A673 (cell line): ENCODE results near the gene CDK17. TPM values are rescaled to one million over a fixed set of nuclear protein-coding genes. Genes with fewer than 3 reads are reported as not detected.

Experiments used
- BruUV-seq: library from RNA; stranded (reverse); fragments of 400-500 nt; replicated peaks from 2 replicates; lab custom pipeline; 2021; lab: Mats Ljungman, UMichigan
- CTCF ChIA-PET: fragments of 300-600 bp; sonication (Branson Sonifier 250); formaldehyde crosslinking; loops from one replicate; lab custom pipeline; 2022; ENCODE audit warnings: antibody characterized with exemption; lab: Charles Lee
- POLR2A ChIA-PET: fragments of 300-600 bp; sonication (Branson Sonifier 250); formaldehyde crosslinking; loops from one replicate; lab custom pipeline; 2022; ENCODE audit warnings: antibody characterized with exemption; ENCODE audit not compliant: low non-redundant PET; lab: Charles Lee
- DNase-seq: peaks from one replicate; pipeline ENCODE4 v3.0.0-alpha.2; 2015; ENCODE audit warnings: low spot score
- H3K27ac ChIP-seq: fragments of 200-600 bp; sonication (generic); 2 replicates; pipeline ENCODE4 v1.5.1; 2016; ENCODE audit warnings: mixed run types, low read depth, mild to moderate bottlenecking, mixed read lengths, antibody characterized with exemption, low read length; ENCODE audit not compliant: poor library complexity, severe bottlenecking
- H3K27me3 ChIP-seq: fragments of 200-600 bp; sonication (generic); replicated peaks from 2 replicates; pipeline ENCODE4 v1.6.1; 2017; ENCODE audit warnings: mixed run types, low read depth, mild to moderate bottlenecking, mixed read lengths, antibody characterized with exemption, low read length; ENCODE audit not compliant: insufficient read depth, poor library complexity
- H3K36me3 ChIP-seq: fragments of 200-600 bp; sonication (generic); 2 replicates; pipeline ENCODE4 v1.6.1; 2016; ENCODE audit warnings: mixed run types, mild to moderate bottlenecking, mixed read lengths, antibody characterized with exemption, low read length; ENCODE audit not compliant: insufficient read depth, poor library complexity, severe bottlenecking
- H3K4me1 ChIP-seq: fragments of 200-600 bp; sonication (generic); 2 replicates; pipeline ENCODE4 v1.6.1; 2017; ENCODE audit warnings: mixed run types, mild to moderate bottlenecking, mixed read lengths, antibody characterized with exemption, low read length; ENCODE audit not compliant: insufficient read depth, poor library complexity, severe bottlenecking
- H3K4me3 ChIP-seq: fragments of 200-600 bp; sonication (generic); 2 replicates; pipeline ENCODE4 v1.5.1; 2016; ENCODE audit warnings: low read depth, mixed run types, mild to moderate bottlenecking, mixed read lengths, low read length; ENCODE audit not compliant: poor library complexity, severe bottlenecking
- H3K9me3 ChIP-seq: fragments of 200-600 bp; sonication (generic); 2 replicates; pipeline ENCODE4 v1.6.1; 2016; ENCODE audit warnings: mixed run types, low read depth, mild to moderate bottlenecking, mixed read lengths, antibody characterized with exemption, low read length; ENCODE audit not compliant: poor library complexity, severe bottlenecking
- CTCF ChIP-seq: fragments of 300-800, 200-600 bp; sonication (generic); conservative IDR thresholded peaks from 2 replicates; pipeline ENCODE4 v1.5.1; 2017; ENCODE audit warnings: low read depth, mild to moderate bottlenecking, antibody characterized with exemption, low read length, moderate library complexity, mixed read lengths
- EZH2 ChIP-seq: fragments of 200-600 bp; sonication (generic); IDR thresholded peaks from 2 replicates; pipeline ENCODE4 v1.6.1; 2017; ENCODE audit warnings: borderline replicate concordance, low read depth, mild to moderate bottlenecking, mixed read lengths, antibody characterized with exemption, low read length; ENCODE audit not compliant: poor library complexity, severe bottlenecking
- intact Hi-C: fragments of 100-400 bp; cut with micrococcal nuclease; formaldehyde crosslinking; loops from one replicate; pipeline ENCODE4 v1.10.0; 2022; ENCODE audit not compliant: unreplicated experiment
- total RNA-seq: library from RNA; stranded (reverse); gene quantifications from 2 replicates; pipeline ENCODE4 v1.2.3, GENCODE V29; 2021

The CDK17 gene
- total RNA-seq, 1 experiment from 2014 or later = 34.8 TPM

GRCh38 chr12:96230646-96231045 lies 169.6 kb downstream of the CDK17 start:
- CTCF ChIA-PET = no interaction called here
- Histone ChIP-seq H3K27me3 (no peaks in the 10 kb centered on the region), H3K9me3 (no peaks in the 10 kb centered on the region), H3K4me3 (no peak overlapping the region), H3K27ac (no peak overlapping the region), H3K4me1 (peaks cover 20% of the 10 kb centered on the region), H3K36me3 (no peaks in the 10 kb centered on the region)
- TF ChIP-seq EZH2 (no peak), CTCF (no peak)
- intact Hi-C loops = no loop called here
- POLR2A ChIA-PET = no interaction called here
- no TSS peak for BruUV-seq
- DNase-seq = no peak

GRCh38 chr12:96228566-96229248 lies 171.5 kb downstream of the CDK17 start:
- no peak overlapping the region for H3K27ac ChIP-seq
- H3K27me3 ChIP-seq = no peaks in the 10 kb centered on the region
- peaks cover 12% of the 10 kb centered on the region for H3K36me3 ChIP-seq
- no TSS peak for BruUV-seq
- POLR2A ChIA-PET = interaction anchor here (0.6 kb wide), 1 partner anchor 10 kb away, joined by 5 read pairs; no protein-coding TSS in a partner anchor
- H3K9me3 ChIP-seq = no peaks in the 10 kb centered on the region
- H3K4me1 ChIP-seq = peaks cover 18% of the 10 kb centered on the region
- DNase-seq = no peak
- no peak overlapping the region for H3K4me3 ChIP-seq
- CTCF ChIA-PET = interaction anchor here (0.6 kb wide), 1 partner anchor 13 kb away, joined by 3 read pairs; no protein-coding TSS in a partner anchor
- TF ChIP-seq CTCF (no peak), EZH2 (no peak)
- intact Hi-C loops = no loop called here

Other genes starting within 250 kb of the CDK17 start
- gene ELK3, start 206.1 kb downstream of the CDK17 start, total RNA-seq = 55.2 and 62.1 TPM in 2 replicates
- gene CFAP54, start 89.1 kb upstream of the CDK17 start, total RNA-seq = 0.71 and 1.5 TPM in 2 replicates